GM21786 (cell line): ENCODE results near the gene TROAP.
A peak's percentile ranks its signal among the peaks of the same experiment; 100 is the strongest.

Experiments
- ATAC-seq: cut with Tn5 transposase; IDR thresholded peaks from one replicate; pipeline ENCODE4 v1.9.1; 2021; ENCODE audit not compliant: unreplicated experiment

TROAP gene

GRCh38 chr12:49341777-49342065, 18.7 kb downstream of the TROAP start:
- ATAC-seq, result no peak

GRCh38 chr12:49342066-49342913, 19.2 kb downstream of the TROAP start:
- ATAC-seq, result peak; percentile 60

GRCh38 chr12:49342914-49343731, 20.1 kb downstream of the TROAP start:
- ATAC-seq, result no peak

- no peak for ATAC-seq
Observed at GRCh38 chr12:49344486-49345050, 21.5 kb downstream of the TROAP start.

GRCh38 chr12:49345051-49345824, 22.2 kb downstream of the TROAP start:
- peak; percentile 37 for ATAC-seq

GRCh38 chr12:49345825-49346658, 23.0 kb downstream of the TROAP start:
- ATAC-seq, result no peak

GRCh38 chr12:49346659-49347310, 23.7 kb downstream of the TROAP start, which contains the start of gene DNAJC22:
DNAJC22 (plus strand) TSS chr12:49346888; CDS start chr12:49348873, 1,985 bp downstream.
- no peak for ATAC-seq

GRCh38 chr12:49347311-49348193, 24.5 kb downstream of the TROAP start:
- no peak for ATAC-seq

- ATAC-seq, result no peak
Observed at GRCh38 chr12:49348781-49349180, 25.7 kb downstream of the TROAP start.

- no peak for ATAC-seq
Observed at GRCh38 chr12:49349266-49349665, 26.2 kb downstream of the TROAP start.

- no peak for ATAC-seq
Observed at GRCh38 chr12:49352351-49352750, 29.3 kb downstream of the TROAP start.

- no peak for ATAC-seq
Observed at GRCh38 chr12:49355913-49356312, 32.9 kb downstream of the TROAP start.

GRCh38 chr12:49357103-49357678, 34.1 kb downstream of the TROAP start:
- no peak for ATAC-seq

- ATAC-seq, result no peak
Observed at GRCh38 chr12:49358483-49359141, 35.6 kb downstream of the TROAP start.

GRCh38 chr12:49359671-49360070, 36.6 kb downstream of the TROAP start:
- no peak for ATAC-seq

- no peak for ATAC-seq
Observed at GRCh38 chr12:49362077-49362476, 39.0 kb downstream of the TROAP start.

- ATAC-seq, result no peak
Observed at GRCh38 chr12:49364989-49365388, 41.9 kb downstream of the TROAP start.

GRCh38 chr12:49365542-49365941, 42.5 kb downstream of the TROAP start:
- ATAC-seq, result no peak
